T-cell (primary cell): ENCODE data around the gene TFDP3. TPM values are rescaled to one million over a fixed set of nuclear protein-coding genes. Genes with fewer than 3 reads are reported as not detected.

Experiments used
- ATAC-seq, 4 experiments: fragments of 200-7000 bp in 3 of 4; fragments of 150-1000 bp in 1 of 4; cut with Tn5 transposase; replicated peaks in 1 of 4; 1 replicate in 3 of 4; 2 replicates in 1 of 4; pipeline ENCODE4 v1.10.0; 2021; ENCODE audit warnings: moderate library complexity in 3 of 4, mild to moderate bottlenecking in 2 of 4, moderate number of reproducible peaks in 1 of 4
- CTCF ChIA-PET, 2 donors: fragments of 300-600 bp; sonication (Branson Sonifier 250); formaldehyde crosslinking; loops; one replicate each; lab custom pipeline; 2022; ENCODE audit warnings: antibody characterized with exemption in 2 of 2; lab: Charles Lee
- POLR2A ChIA-PET, 2 donors: fragments of 300-600 bp; sonication (Branson Sonifier 250); formaldehyde crosslinking; loops; one replicate each; lab custom pipeline; 2022; ENCODE audit warnings: antibody characterized with exemption in 2 of 2; lab: Charles Lee
- DNase-seq, 35 experiments: peaks; one replicate each; pipeline versions ENCODE4 v3.0.0 to v3.0.0-alpha.2; 2013 to 2023
- H3K27ac ChIP-seq: one replicate; pipeline ENCODE4 v1.5.1; 2013; ENCODE audit warnings: low read length
- H3K27me3 ChIP-seq, 2 experiments: replicated peaks in 1 of 2; 1 replicate in 1 of 2; 2 replicates in 1 of 2; pipeline versions ENCODE4 v1.6.1 to v1.7.0; 2013; ENCODE audit warnings: low read length in 1 of 2, mixed read lengths in 1 of 2; ENCODE audit not compliant: control insufficient read depth in 2 of 2, insufficient read depth in 2 of 2; ENCODE audit errors: extremely low read depth in 1 of 2
- H3K36me3 ChIP-seq, 2 donors: 1 replicate in 1 of 2; 2 replicates in 1 of 2; pipeline versions ENCODE4 v1.6.1 to v1.7.0; 2013; ENCODE audit warnings: low read length in 1 of 2; ENCODE audit not compliant: control insufficient read depth in 2 of 2, insufficient read depth in 1 of 2; ENCODE audit errors: extremely low read depth in 1 of 2
- H3K4me1 ChIP-seq, 2 experiments: 1 replicate in 1 of 2; 2 replicates in 1 of 2; pipeline versions ENCODE4 v1.6.1 to v1.7.0; 2013; ENCODE audit warnings: low read length in 2 of 2, mixed read lengths in 1 of 2; ENCODE audit not compliant: insufficient read depth in 2 of 2, control insufficient read depth in 1 of 2; ENCODE audit errors: extremely low read depth in 1 of 2
- H3K4me3 ChIP-seq, 2 donors: 1 replicate in 1 of 2; 2 replicates in 1 of 2; pipeline versions ENCODE4 v1.5.1 to v1.7.0; 2013; ENCODE audit warnings: mild to moderate bottlenecking in 2 of 2, low read length in 1 of 2, moderate library complexity in 1 of 2; ENCODE audit not compliant: control insufficient read depth in 1 of 2; ENCODE audit errors: extremely low read depth in 1 of 2
- H3K9me3 ChIP-seq: 2 replicates; pipeline ENCODE4 v1.7.0; 2013
- H3K27ac Mint-ChIP-seq, 2 donors: one replicate each; pipeline ENCODE4 v1.8.0; 2020 to 2021; ENCODE audit warnings: mild to moderate bottlenecking in 2 of 2, mixed read lengths in 2 of 2
- H3K27me3 Mint-ChIP-seq, 2 donors: one replicate each; pipeline ENCODE4 v1.8.0; 2021 to 2022; ENCODE audit warnings: mixed read lengths in 2 of 2
- H3K36me3 Mint-ChIP-seq: one replicate; pipeline ENCODE4 v1.8.0; 2021; ENCODE audit warnings: mixed read lengths
- H3K4me1 Mint-ChIP-seq, 3 donors: one replicate each; pipeline ENCODE4 v1.8.0; 2020 to 2022; ENCODE audit warnings: mixed read lengths in 3 of 3, mild to moderate bottlenecking in 1 of 3
- H3K4me3 Mint-ChIP-seq, 3 donors: one replicate each; pipeline ENCODE4 v1.8.0; 2020 to 2022; ENCODE audit warnings: mild to moderate bottlenecking in 3 of 3, mixed read lengths in 3 of 3, moderate library complexity in 3 of 3
- H3K9me3 Mint-ChIP-seq, 3 donors: one replicate each; pipeline ENCODE4 v1.8.0; 2020 to 2022; ENCODE audit warnings: mixed read lengths in 3 of 3
- WGBS: methylation state at CpG from one replicate; pipeline ENCODE4 v1.1.5; 2013; ENCODE audit warnings: missing lambda C conversion rate; ENCODE audit not compliant: insufficient coverage; 5-methylcytosine and 5-hydroxymethylcytosine counted together
- total RNA-seq, 35 experiments: library from RNA in 6 of 35; stranded (reverse) in 6 of 35; fragments of 120-200 nt in 1 of 35; gene quantifications; one replicate each; pipeline versions ENCODE4 v1.2.1 to v1.2.4 and lab custom pipeline; 2013 to 2026

TFDP3 gene
- total RNA-seq: not detected
- not detected for total RNA-seq (2013)
- 0 reads per million in 29 experiments for total RNA-seq (lab: John Stamatoyannopoulos, UW)

- no peaks in the 10 kb centered on the region for H3K9me3 Mint-ChIP-seq
- peaks cover 0 to 20% of the 10 kb centered on the region in 2 donors for H3K27me3 Mint-ChIP-seq
- POLR2A ChIA-PET: no interaction called here
- Histone ChIP-seq H3K4me3 (no peak within 1 kb of the TSS), H3K9me3 (no peaks in the 10 kb centered on the region), H3K36me3 (no peaks in the 10 kb centered on the region), H3K27ac (no peak within 1 kb of the TSS), H3K27me3 (peaks cover 0 to 2% of the 10 kb centered on the region in 2 experiments), H3K4me1 (no peaks in the 10 kb centered on the region)
- no peak for DNase-seq
- H3K27ac Mint-ChIP-seq: no peak within 1 kb of the TSS
- H3K4me1 Mint-ChIP-seq: no peaks in the 10 kb centered on the region
- H3K36me3 Mint-ChIP-seq: no peaks in the 10 kb centered on the region
- CTCF ChIA-PET: no interaction called here
- no peak within 1 kb of the TSS for H3K4me3 Mint-ChIP-seq
- ATAC-seq: no peak
- WGBS: 96% methylated on average over 21 of the region's 40 CpGs
Observed at GRCh38 chrX:133218329-133218728, at the start of gene TFDP3. TFDP3 (minus strand) TSS chrX:133218354; CDS start chrX:133218259, 95 bp downstream.

- Mint-ChIP-seq H3K36me3 (no peaks in the 10 kb centered on the region), H3K27ac (no peak overlapping the region), H3K27me3 (peaks cover 0 to 31% of the 10 kb centered on the region in 2 donors), H3K4me3 (no peak overlapping the region), H3K4me1 (no peaks in the 10 kb centered on the region), H3K9me3 (no peaks in the 10 kb centered on the region)
- ChIA-PET POLR2A (no interaction called here), CTCF (no interaction called here)
- Histone ChIP-seq H3K9me3 (no peaks in the 10 kb centered on the region), H3K27me3 (no peaks in the 10 kb centered on the region), H3K4me3 (no peak overlapping the region), H3K27ac (no peak overlapping the region), H3K4me1 (no peaks in the 10 kb centered on the region), H3K36me3 (no peaks in the 10 kb centered on the region)
- DNase-seq (no peak), ATAC-seq (no peak)
- no CpG with 5 or more reads among the region's 2 CpGs for WGBS
Observed at GRCh38 chrX:133267621-133268020, 49.5 kb upstream of the TFDP3 start.

- ChIA-PET CTCF (interaction anchor here in 1 of 2 donors (0.6 kb wide), 1 partner anchor 16 kb away, joined by 8 read pairs; no protein-coding TSS in a partner anchor), POLR2A (no interaction called here)
- no peak overlapping the region for H3K4me3 ChIP-seq
- H3K9me3 ChIP-seq: no peaks in the 10 kb centered on the region
- no peak overlapping the region for H3K27ac ChIP-seq
- no peak overlapping the region for H3K27ac Mint-ChIP-seq
- 25% methylated on average over 9 of the region's 13 CpGs for WGBS
- ATAC-seq (no peak), DNase-seq (no peak)
- peaks cover 2 to 33% of the 10 kb centered on the region in 2 donors for H3K27me3 Mint-ChIP-seq
- no peaks in the 10 kb centered on the region for H3K4me1 ChIP-seq
- H3K9me3 Mint-ChIP-seq: no peaks in the 10 kb centered on the region
- no peak overlapping the region for H3K4me3 Mint-ChIP-seq
- H3K36me3 ChIP-seq: no peaks in the 10 kb centered on the region
- no peaks in the 10 kb centered on the region for H3K4me1 Mint-ChIP-seq
- H3K27me3 ChIP-seq: no peaks in the 10 kb centered on the region
- no peaks in the 10 kb centered on the region for H3K36me3 Mint-ChIP-seq
Observed at GRCh38 chrX:133265331-133265730, 47.2 kb upstream of the TFDP3 start.

GRCh38 chrX:133258481-133258880 is 40.3 kb upstream of the TFDP3 start:
- ChIA-PET CTCF (interaction anchor here in 1 of 2 donors (0.5 to 0.6 kb wide), 2 partner anchors 22 to 85 kb away, joined by 3 to 4 read pairs; no protein-coding TSS in a partner anchor), POLR2A (no interaction called here)
- DNase-seq (no peak), ATAC-seq (no peak)
- H3K27me3 Mint-ChIP-seq: peaks cover 2 to 38% of the 10 kb centered on the region in 2 donors
- no peaks in the 10 kb centered on the region for H3K9me3 ChIP-seq
- H3K4me1 ChIP-seq: no peaks in the 10 kb centered on the region
- no peaks in the 10 kb centered on the region for H3K36me3 Mint-ChIP-seq
- no peak overlapping the region for H3K27ac ChIP-seq
- H3K9me3 Mint-ChIP-seq: peaks cover 0 to 4% (median 0%) of the 10 kb centered on the region in 3 donors
- H3K27me3 ChIP-seq: no peaks in the 10 kb centered on the region
- no peaks in the 10 kb centered on the region for H3K36me3 ChIP-seq
- H3K4me1 Mint-ChIP-seq: no peaks in the 10 kb centered on the region
- H3K4me3 ChIP-seq: no peak overlapping the region
- H3K4me3 Mint-ChIP-seq: no peak overlapping the region
- no peak overlapping the region for H3K27ac Mint-ChIP-seq

DNA sequence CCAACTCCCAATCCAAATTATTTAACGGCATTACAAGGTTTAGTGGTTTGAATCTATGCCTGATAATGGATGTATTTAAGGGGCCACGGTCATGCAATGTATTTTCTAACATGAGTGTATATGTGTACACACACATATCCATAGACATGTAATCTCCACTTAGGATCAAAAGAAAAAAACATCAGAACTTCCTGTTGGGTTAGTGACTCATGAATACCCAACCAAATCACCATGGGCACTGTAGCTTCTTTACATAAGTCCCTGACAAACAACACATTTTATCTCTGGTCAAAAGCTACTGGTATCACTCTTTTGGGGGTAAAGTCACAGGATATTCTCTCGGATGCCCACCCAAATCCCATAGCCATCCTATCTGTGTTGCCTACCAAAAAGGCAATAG is 36.5 kb upstream of the TFDP3 start:
- Mint-ChIP-seq H3K27me3 (peaks cover 0 to 51% of the 10 kb centered on the region in 2 donors), H3K9me3 (peaks cover 0 to 4% (median 0%) of the 10 kb centered on the region in 3 donors), H3K27ac (no peak overlapping the region), H3K4me3 (no peak overlapping the region), H3K36me3 (no peaks in the 10 kb centered on the region), H3K4me1 (no peaks in the 10 kb centered on the region)
- no peak overlapping the region for H3K4me3 ChIP-seq
- ChIA-PET CTCF (no interaction called here), POLR2A (no interaction called here)
- no peaks in the 10 kb centered on the region for H3K9me3 ChIP-seq
- no CpG with 5 or more reads among the region's 3 CpGs for WGBS
- no peak overlapping the region for H3K27ac ChIP-seq
- no peaks in the 10 kb centered on the region for H3K4me1 ChIP-seq
- H3K27me3 ChIP-seq: no peaks in the 10 kb centered on the region
- no peaks in the 10 kb centered on the region for H3K36me3 ChIP-seq
- no peak for DNase-seq
- no peak for ATAC-seq

GRCh38 chrX:133251204-133251603 is 33.0 kb upstream of the TFDP3 start:
- H3K36me3 ChIP-seq: no peaks in the 10 kb centered on the region
- Mint-ChIP-seq H3K27ac (no peak overlapping the region), H3K27me3 (peaks cover 0 to 47% of the 10 kb centered on the region in 2 donors), H3K9me3 (peaks cover 9 to 10% (median 10%) of the 10 kb centered on the region in 3 donors), H3K4me3 (no peak overlapping the region), H3K36me3 (no peaks in the 10 kb centered on the region), H3K4me1 (no peaks in the 10 kb centered on the region)
- no peaks in the 10 kb centered on the region for H3K27me3 ChIP-seq
- 100% methylated on average over 1 of the region's 5 CpGs for WGBS
- POLR2A ChIA-PET: no interaction called here
- CTCF ChIA-PET: no interaction called here
- no peak overlapping the region for H3K4me3 ChIP-seq
- no peaks in the 10 kb centered on the region for H3K9me3 ChIP-seq
- ATAC-seq: no peak
- no peak for DNase-seq
- no peaks in the 10 kb centered on the region for H3K4me1 ChIP-seq
- no peak overlapping the region for H3K27ac ChIP-seq
